K562 (cell line): ENCODE results near the gene ANKRD44. TPM values are rescaled to one million over a fixed set of nuclear protein-coding genes. Genes with fewer than 3 reads are reported as not detected.

Experiments used
- ATAC-seq: fragments of 200-7000 bp; cut with Tn5 transposase; 3 replicates; pipeline ENCODE4 v1.9.1; 2020; ENCODE audit warnings: moderate library complexity
- BruUV-seq: library from RNA; stranded (reverse); fragments of 400-500 nt; replicated peaks from 2 replicates; lab custom pipeline; 2021; lab: Mats Ljungman, UMichigan
- CTCF ChIA-PET: fragments of 300-600 bp; formaldehyde crosslinking; extraction: SDS; loops from one replicate; lab custom pipeline; 2021; ENCODE audit warnings: low intra/inter-chr PET ratio; lab: Yijun Ruan, JAX
- POLR2A ChIA-PET: fragments of 300-600, 350-650 bp; sonication (Branson Sonifier 250); formaldehyde crosslinking; extraction: SDS; loops from one replicate; lab custom pipeline; 2021; ENCODE audit warnings: antibody characterized with exemption, inconsistent platforms; lab: Yijun Ruan, JAX
- DNase-seq, 4 experiments: peaks; one replicate each; pipeline versions ENCODE4 v3.0.0 to v3.0.0-alpha.2; 2011 to 2018; ENCODE audit warnings: low spot score in 3 of 4, mixed read lengths in 3 of 4; ENCODE audit errors: extremely low read depth in 1 of 4
- FAIRE-seq: peaks from 2 replicates; lab custom pipeline; 2011; peaks lifted over from hg19 to GRCh38; lab: Jason Lieb, UNC
- H2AFZ ChIP-seq: 2 replicates; pipeline ENCODE4 v1.6.0; 2011; ENCODE audit warnings: low read depth, low read length, control low read depth, inconsistent platforms
- H3K27ac ChIP-seq: fragments of 200-600 bp; 3 replicates; pipeline ENCODE4 v1.8.0; 2011; ENCODE audit warnings: low read depth, mild to moderate bottlenecking, control low read depth, inconsistent platforms, low read length, moderate library complexity, mixed read lengths; ENCODE audit errors: extremely low read depth
- H3K27me3 ChIP-seq, 2 experiments: fragments of 300-600 bp in 1 of 2; 2 replicates in 1 of 2; 3 replicates in 1 of 2; pipeline versions ENCODE4 v1.6.0 to v1.8.0; 2011; ENCODE audit warnings: inconsistent platforms in 2 of 2, low read length in 2 of 2, mild to moderate bottlenecking in 1 of 2, mixed read lengths in 1 of 2, moderate library complexity in 1 of 2; ENCODE audit not compliant: control insufficient read depth in 2 of 2, insufficient read depth in 2 of 2
- H3K36me3 ChIP-seq: fragments of 300-600 bp; 3 replicates; pipeline ENCODE4 v1.8.0; 2011; ENCODE audit warnings: mild to moderate bottlenecking, low read length, inconsistent platforms; ENCODE audit not compliant: control insufficient read depth, insufficient read depth
- H3K4me1 ChIP-seq, 2 experiments: fragments of 200-600 bp in 1 of 2; replicated peaks in 1 of 2; 2 replicates in 1 of 2; 3 replicates in 1 of 2; pipeline versions ENCODE4 v1.5.1 to v1.8.0; 2011; ENCODE audit warnings: inconsistent platforms in 2 of 2, low read length in 2 of 2, mild to moderate bottlenecking in 1 of 2, mixed read lengths in 1 of 2, moderate library complexity in 1 of 2; ENCODE audit not compliant: control insufficient read depth in 2 of 2, insufficient read depth in 2 of 2
- H3K4me2 ChIP-seq: 2 replicates; pipeline ENCODE4 v1.6.1; 2011; ENCODE audit warnings: low read length, control low read depth, inconsistent platforms, mixed read lengths; ENCODE audit not compliant: insufficient read depth
- H3K4me3 ChIP-seq: fragments of 200-600 bp; sonication (generic), shearing (Covaris generic); 2 replicates; pipeline ENCODE4 v1.5.1; 2016; ENCODE audit warnings: control low read depth, inconsistent platforms
- H3K79me2 ChIP-seq: fragments of 200-600 bp; 3 replicates; pipeline ENCODE4 v1.8.0; 2011; ENCODE audit warnings: low read length, inconsistent platforms; ENCODE audit not compliant: control insufficient read depth, insufficient read depth
- H3K9ac ChIP-seq, 2 experiments: 2 replicates each; pipeline versions ENCODE4 v1.6.0 to v1.6.1; 2011; ENCODE audit warnings: low read depth in 2 of 2, low read length in 2 of 2, control low read depth in 1 of 2, inconsistent platforms in 1 of 2, mild to moderate bottlenecking in 1 of 2, mixed read lengths in 1 of 2; ENCODE audit not compliant: insufficient read depth in 1 of 2
- H3K9me1 ChIP-seq: one replicate; pipeline ENCODE4 v1.6.0; 2011; ENCODE audit warnings: inconsistent platforms, mild to moderate bottlenecking, low read length, moderate library complexity; ENCODE audit not compliant: control insufficient read depth, insufficient read depth
- H3K9me3 ChIP-seq: replicated peaks from 2 replicates; pipeline ENCODE4 v1.5.1; 2011; ENCODE audit warnings: low read depth, low read length, inconsistent platforms; ENCODE audit not compliant: control insufficient read depth, insufficient read depth
- H4K20me1 ChIP-seq: replicated peaks from 2 replicates; pipeline ENCODE4 v1.6.1; 2011; ENCODE audit warnings: low read length, inconsistent platforms, mixed read lengths; ENCODE audit not compliant: control insufficient read depth, insufficient read depth
- FOXP1 ChIP-seq: sonication (generic); formaldehyde crosslinking; IDR thresholded peaks from 2 replicates; pipeline ENCODE4 v1.8.0; 2022; ENCODE audit warnings: mild to moderate bottlenecking, missing genetic modification reagents
- HDAC3 ChIP-seq: fragments of 450-650 bp; IDR thresholded peaks from 2 replicates; pipeline ENCODE4 v1.6.1; 2018; ENCODE audit warnings: borderline replicate concordance, mild to moderate bottlenecking, moderate library complexity; ENCODE audit not compliant: partially characterized antibody
- HES1 ChIP-seq: fragments of 450-650 bp; IDR thresholded peaks from 2 replicates; pipeline ENCODE4 v1.6.1; 2016; ENCODE audit warnings: low read depth, mild to moderate bottlenecking, moderate library complexity
- HLTF ChIP-seq: fragments of 450-650 bp; IDR thresholded peaks from 2 replicates; pipeline ENCODE4 v1.6.1; 2016
- MYC ChIP-seq, 2 experiments: fragments of 250-450 bp in 1 of 2; sonication (Bioruptor Pico) in 1 of 2; IDR thresholded peaks; 2 replicates each; pipeline versions ENCODE4 v1.5.1 to v1.6.1; 2012 to 2021; ENCODE audit warnings: low read depth in 2 of 2, borderline replicate concordance in 1 of 2, improper control_type of control experiment in 1 of 2, low read length in 1 of 2, mild to moderate bottlenecking in 1 of 2, moderate library complexity in 1 of 2
- NFXL1 ChIP-seq: fragments of 450-650 bp; formaldehyde crosslinking; IDR thresholded peaks from 2 replicates; pipeline ENCODE4 v1.4.0; 2021; ENCODE audit warnings: mild to moderate bottlenecking
- NUFIP1 ChIP-seq: fragments of 450-650 bp; IDR thresholded peaks from 2 replicates; pipeline ENCODE4 v1.6.1; 2018; ENCODE audit not compliant: partially characterized antibody
- PATZ1 ChIP-seq: fragments of 250-450 bp; sonication (Bioruptor Pico); IDR thresholded peaks from 2 replicates; pipeline ENCODE4 v1.5.0; 2020; ENCODE audit warnings: mild to moderate bottlenecking, borderline replicate concordance
- RNF219 ChIP-seq: fragments of 250-450 bp; sonication (Bioruptor Pico); IDR thresholded peaks from 2 replicates; pipeline ENCODE4 v1.5.0; 2022; ENCODE audit warnings: mild to moderate bottlenecking
- SLC30A9 ChIP-seq: fragments of 250-450 bp; sonication (Bioruptor Pico); IDR thresholded peaks from 2 replicates; pipeline ENCODE4 v1.8.0; 2022; ENCODE audit warnings: mild to moderate bottlenecking, moderate library complexity
- SMAD2 ChIP-seq: fragments of 150-350 bp; IDR thresholded peaks from 2 replicates; pipeline ENCODE4 v1.6.1; 2014; ENCODE audit warnings: low read depth, mild to moderate bottlenecking, low read length
- TFAP4 ChIP-seq: sonication (generic); formaldehyde crosslinking; IDR thresholded peaks from 2 replicates; pipeline ENCODE4 v1.8.0; 2022; ENCODE audit warnings: missing genetic modification reagents, mild to moderate bottlenecking, moderate library complexity, borderline replicate concordance
- ZKSCAN3 ChIP-seq: fragments of 250-450 bp; sonication (Bioruptor Pico); IDR thresholded peaks from 2 replicates; pipeline ENCODE4 v1.4.0; 2020
- ZNF316 ChIP-seq: fragments of 450-650 bp; IDR thresholded peaks from 2 replicates; pipeline ENCODE4 v1.6.1; 2016
- ZNF668 ChIP-seq: fragments of 250-450 bp; sonication (Bioruptor Pico); IDR thresholded peaks from 2 replicates; pipeline ENCODE4 v1.8.0; 2022; ENCODE audit warnings: mild to moderate bottlenecking, inconsistent platforms
- ZNF79 ChIP-seq: fragments of 250-450 bp; sonication (Bioruptor Pico); IDR thresholded peaks from 2 replicates; pipeline ENCODE4 v1.4.0; 2020; ENCODE audit warnings: low read depth, mild to moderate bottlenecking, moderate library complexity
- WGBS: fragments of 100-300 bp; shearing (Covaris generic); methylation state at CpG from one replicate; pipeline ENCODE4 v1.1.6; 2016; ENCODE audit warnings: low coverage, mixed read lengths; ENCODE audit not compliant: insufficient coverage; ENCODE audit errors: missing lambda C conversion rate; 5-methylcytosine and 5-hydroxymethylcytosine counted together
- in situ Hi-C: fragments of 300-500 bp; cut with MboI; formaldehyde crosslinking; loops from 4 replicates; pipeline ENCODE4 v1.15.0; 2018; ENCODE audit warnings: inconsistent platforms, mixed read lengths
- intact Hi-C: fragments of 100-400 bp; cut with micrococcal nuclease; formaldehyde crosslinking; loops from 2 replicates; pipeline ENCODE4 v1.14.2; 2022
- polyA plus RNA-seq, 8 experiments: library from polyadenylated mRNA; depleted of rRNA in 4 of 8; stranded (reverse) in 5 of 8; unstranded in 3 of 8; fragments of >200 nt; fragmentation: Nextera tagmentation in 2 of 8; fragmentation: Illumina TruSeq in 1 of 8; extraction: Ambion mirVana in 2 of 8; extraction: Trizol in 1 of 8; gene quantifications; 2 replicates each; pipeline versions ENCODE4 v1.2.1 to v1.2.3, GENCODE V29; 2011 to 2014; ENCODE audit warnings: inconsistent platforms in 1 of 8, missing spikeins in 1 of 8
- total RNA-seq, 7 experiments: library from RNA; depleted of rRNA in 6 of 7; stranded (reverse); fragments of >200 nt in 6 of 7; fragmentation: Illumina TruSeq in 2 of 7; extraction: Trizol in 2 of 7; gene quantifications; 2 replicates each; pipeline versions ENCODE4 v1.2.1 to v1.2.3, GENCODE V29; 2011 to 2021; ENCODE audit warnings: low replicate concordance in 1 of 7

The ANKRD44 gene
- total and polyA plus RNA-seq, 9 of the 15 experiments (the other 6 are each of a cell fraction or from before 2014, with no cell fraction given) = 0.03 to 0.64 (median 0.07) TPM; not detected in 3

GRCh38 chr2:196955036-196955435 is 355.5 kb downstream of the ANKRD44 start (continued):
- TF ChIP-seq ZNF79 (CRISPR knock-in tag) = no peak
- TF ChIP-seq RNF219 = no peak
- TF ChIP-seq NFXL1 = no peak
- TF ChIP-seq NUFIP1 = no peak
- no peak for TF ChIP-seq ZKSCAN3
- no peak for TF ChIP-seq ZNF668 (CRISPR knock-in tag)
- no peak for TF ChIP-seq ZNF316
- no peak for TF ChIP-seq HLTF

GRCh38 chr2:196954001-196954400 is 356.6 kb downstream of the ANKRD44 start:
- Histone ChIP-seq H3K27me3 (no peaks in the 10 kb centered on the region), H3K79me2 (no peaks in the 10 kb centered on the region), H3K9ac (no peak overlapping the region), H2AFZ (peak overlapping the region; percentile 55; the same call in 1 of the 2 replicates), H3K4me3 (no peak overlapping the region), H3K27ac (no peak overlapping the region), H3K36me3 (no peaks in the 10 kb centered on the region), H3K4me2 (no peak overlapping the region), H3K9me3 (no peaks in the 10 kb centered on the region), H4K20me1 (no peaks in the 10 kb centered on the region), H3K4me1 (no peaks in the 10 kb centered on the region; a peak in 1 of 5 replicates), H3K9me1 (no peaks in the 10 kb centered on the region)
- intact Hi-C loops = no loop called here
- 9% methylated on average over 5 of the region's 5 CpGs for WGBS
- in situ Hi-C loops = no loop called here
- BruUV-seq = no TSS peak
- FAIRE-seq (no peak), ATAC-seq (peak; percentile 61; the same call in 2 of the 3 replicates), DNase-seq (peak in 1 of 4 experiments; percentile 16)
- POLR2A ChIA-PET = interaction anchor here (0.7 to 1.1 kb wide), 2 partner anchors 11 to 362 kb away, joined by 3 to 5 read pairs; no protein-coding TSS in a partner anchor
- CTCF ChIA-PET = no interaction called here
- TF ChIP-seq HDAC3 (no peak), SLC30A9 (CRISPR knock-in tag) (no peak), FOXP1 (CRISPR knock-in tag) (no peak), TFAP4 (CRISPR knock-in tag) (no peak), SMAD2 (no peak), PATZ1 (no peak), MYC (IDR thresholded peaks at IDR 0.05; ENCODE audit: low read depth, low read length) (0 out of 2 replicates have a peak, but pooled peaks have one; percentile 33), MYC (CRISPR knock-in tag; IDR thresholded peaks at IDR 0.05; ENCODE audit: borderline replicate concordance, low read depth) (no peak), HES1 (no peak)
